ENCODE data around the gene EIF2S1.
"Not testable (repeated sequence)": the region's sequence is repeated elsewhere in the genome, so short reads cannot be mapped to it uniquely, and the experiment has no call there.

The EIF2S1 gene

DNA sequence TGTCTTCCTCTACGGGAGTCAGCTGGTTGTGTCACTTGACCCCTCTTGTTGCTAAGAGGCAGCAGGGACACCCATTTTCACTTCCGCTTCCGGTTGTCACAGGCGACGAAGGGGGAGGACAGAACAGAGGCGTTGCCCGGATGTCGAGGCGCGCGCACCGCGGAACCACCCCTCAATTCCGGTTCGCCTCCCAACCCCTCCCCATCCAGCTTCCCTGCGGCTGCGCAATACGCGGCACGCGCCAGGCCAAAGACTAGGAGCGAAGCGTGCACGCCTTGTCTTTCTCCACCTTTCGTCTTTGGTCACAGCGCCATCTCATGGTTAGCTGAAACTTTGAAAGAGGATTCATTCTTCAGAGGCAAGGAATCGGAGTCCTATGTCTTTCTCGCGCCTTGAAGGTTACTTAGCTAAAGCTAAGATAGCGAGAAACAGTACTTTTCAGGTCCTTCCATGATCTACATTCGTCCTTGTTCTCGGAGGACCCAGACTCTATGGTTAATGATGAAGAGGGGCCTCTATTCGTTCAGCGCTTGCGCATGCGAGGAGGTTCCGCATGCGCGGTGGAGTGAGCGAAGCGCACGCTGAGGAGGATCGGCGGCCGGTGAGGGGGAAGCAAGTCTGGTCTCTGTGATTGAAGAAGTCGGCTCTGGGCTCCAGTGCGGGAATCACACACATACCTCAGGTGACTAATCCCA lies at the start of gene EIF2S1, which contains the start of gene ATP6V1D:
TSS of gene EIF2S1 (plus strand) at position 554 of the 695 bp plus-strand sequence. CDS start 4,440 bp downstream, outside the sequence.
TSS of gene ATP6V1D (minus strand) at position 30 of the 695 bp plus-strand sequence. CDS start 106 bp downstream, outside the sequence.
- H3K4me3 ChIP-seq (ENCODE audit: low read length) = peak within 1 kb of the TSS; percentile 93
- no peak for TF ChIP-seq ZNF274 (IDR thresholded peaks at IDR 0.05; ENCODE audit: low read depth, low read length)

DNA sequence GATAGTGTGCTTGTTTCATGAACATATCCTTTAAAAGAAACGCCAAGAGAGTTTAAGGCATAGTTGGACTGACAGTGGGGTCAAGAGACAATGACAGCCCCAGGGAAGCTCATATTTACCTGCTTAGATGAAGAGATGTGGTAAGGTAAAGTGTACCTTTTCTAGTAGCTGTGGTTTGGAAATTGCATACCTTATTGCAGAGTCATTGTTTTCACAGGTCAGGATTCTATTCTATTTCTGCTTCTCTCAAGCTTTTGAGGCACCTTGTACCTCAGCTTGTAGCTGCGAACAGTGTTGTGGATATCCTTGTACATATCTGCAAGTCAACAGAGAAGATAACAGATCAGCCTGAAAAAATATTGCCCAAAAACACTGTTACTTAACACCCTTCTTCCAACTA lies 48.3 kb upstream of the EIF2S1 start:
- no peak overlapping the region for H3K4me3 ChIP-seq (ENCODE audit: low read length)
- TF ChIP-seq ZNF274 (IDR thresholded peaks at IDR 0.05; ENCODE audit: low read depth, low read length) = no peak

DNA sequence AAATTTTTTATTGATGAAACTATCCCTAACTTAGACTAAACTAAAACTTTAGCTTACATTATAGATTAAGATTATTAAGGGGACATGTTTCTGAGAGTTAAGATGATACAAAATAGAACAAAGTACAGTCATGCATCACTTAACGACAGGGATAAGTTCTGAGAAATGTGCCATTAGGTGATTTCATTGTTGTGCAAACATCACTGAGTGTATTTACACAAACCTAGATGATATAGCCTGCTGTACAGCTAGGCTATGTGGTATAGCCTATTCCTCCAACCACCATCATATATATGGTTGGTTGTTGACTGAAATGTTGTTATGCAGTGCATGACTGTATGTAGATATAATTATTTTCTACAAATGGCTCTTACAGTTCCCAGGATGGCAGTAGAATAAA lies 47.0 kb upstream of the EIF2S1 start:
- no peak overlapping the region for H3K4me3 ChIP-seq (ENCODE audit: low read length)
- TF ChIP-seq ZNF274 (IDR thresholded peaks at IDR 0.05; ENCODE audit: low read depth, low read length) = no peak

DNA sequence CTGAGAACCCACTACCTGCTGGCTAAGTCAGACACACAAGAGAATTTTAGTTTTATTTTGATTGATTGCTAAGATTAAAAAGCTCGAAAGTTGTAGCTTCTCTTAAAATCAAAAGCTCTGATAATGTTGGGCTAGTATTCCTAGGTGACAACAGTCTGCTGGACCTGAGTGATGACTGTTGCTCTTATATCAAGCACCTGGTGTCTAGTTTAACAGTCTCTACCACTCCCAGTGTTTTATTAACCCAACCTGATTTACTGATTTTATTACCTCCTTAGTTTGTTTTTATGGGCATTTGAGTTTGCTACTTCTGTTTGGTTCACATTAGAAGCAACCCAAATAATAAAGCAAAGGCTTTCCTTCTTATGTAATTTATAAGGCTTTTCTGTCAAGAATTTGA lies 42.3 kb upstream of the EIF2S1 start:
- no peak overlapping the region for H3K4me3 ChIP-seq (ENCODE audit: low read length)
- TF ChIP-seq ZNF274 (IDR thresholded peaks at IDR 0.05; ENCODE audit: low read depth, low read length) = no peak

DNA sequence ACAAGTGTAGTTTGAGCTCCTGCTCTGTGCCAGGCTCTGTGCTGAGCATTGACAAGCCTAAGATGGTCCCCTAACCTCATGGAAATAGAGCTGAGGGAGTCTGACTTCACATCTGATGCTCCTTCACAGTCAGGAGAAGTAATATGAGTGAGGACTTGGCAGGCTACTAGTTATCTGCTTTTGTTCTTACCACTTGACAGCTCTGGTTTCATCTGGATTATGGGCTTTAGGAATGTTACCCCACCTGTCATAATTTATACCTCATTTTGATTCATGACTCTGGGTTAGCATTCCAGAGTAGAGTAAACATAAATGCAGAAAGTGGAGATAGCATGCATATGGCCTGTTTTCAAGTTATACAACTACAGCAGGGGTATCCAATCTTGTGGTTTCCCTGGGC lies 41.0 kb upstream of the EIF2S1 start:
- H3K4me3 ChIP-seq (ENCODE audit: low read length) = no peak overlapping the region
- TF ChIP-seq ZNF274 (IDR thresholded peaks at IDR 0.05; ENCODE audit: low read depth, low read length) = no peak

DNA sequence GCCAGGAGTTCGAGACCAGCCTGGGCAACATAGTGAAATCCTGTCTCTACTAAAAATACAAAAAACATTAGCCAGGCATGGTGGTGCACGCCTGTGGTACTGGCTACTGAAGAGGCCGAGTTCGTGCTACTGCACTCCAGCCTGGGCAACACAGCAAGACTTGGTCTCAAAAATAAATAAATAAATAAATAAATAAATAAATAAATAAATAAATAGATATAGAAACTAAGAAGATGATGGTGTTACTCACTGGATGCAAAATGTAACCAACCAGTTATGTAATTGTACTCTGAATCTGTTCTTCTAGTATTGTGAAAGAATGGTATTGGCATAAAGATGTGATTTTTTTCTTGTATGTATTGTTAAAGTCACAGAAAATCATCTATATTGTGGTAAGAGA lies 30.5 kb upstream of the EIF2S1 start:
- H3K4me3 ChIP-seq (ENCODE audit: low read length) = not testable (repeated sequence)

DNA sequence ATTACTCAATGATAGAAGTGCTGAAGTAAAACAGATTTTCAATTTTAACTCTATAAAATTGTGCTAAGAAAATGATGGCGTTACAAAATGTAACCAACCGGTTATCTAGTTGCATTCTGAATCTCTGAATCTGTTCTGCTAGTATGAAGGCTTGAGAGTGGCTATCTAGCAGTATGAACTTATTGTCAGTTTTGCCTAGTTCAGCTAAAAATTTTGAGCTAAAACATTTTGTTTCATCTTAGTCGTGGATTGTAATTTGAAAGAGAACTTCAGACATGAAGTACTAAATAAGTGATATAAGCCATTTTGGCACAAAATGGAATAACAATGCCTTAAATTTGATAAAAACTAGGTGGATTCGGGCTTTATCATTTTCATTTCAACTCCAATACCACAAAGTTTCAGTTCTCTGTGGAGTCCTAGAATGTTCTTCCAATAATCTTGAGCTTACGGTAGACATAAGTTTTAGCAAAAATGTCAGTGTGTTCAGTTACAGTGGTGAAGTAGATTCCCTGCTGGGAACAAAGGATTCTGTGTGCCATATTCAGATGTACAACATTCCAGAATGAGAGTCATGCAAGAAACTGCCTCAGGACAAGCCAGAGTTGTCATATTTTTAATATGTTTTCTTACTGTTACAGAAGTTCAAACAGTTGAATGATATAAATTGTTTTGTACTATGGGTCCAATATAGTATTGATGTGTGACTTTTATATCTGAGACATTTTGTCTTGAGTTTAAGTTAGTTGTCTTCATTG lies 28.6 kb upstream of the EIF2S1 start:
- TF ChIP-seq ZNF274 (IDR thresholded peaks at IDR 0.05; ENCODE audit: low read depth, low read length) = no peak
- no peak overlapping the region for H3K4me3 ChIP-seq (ENCODE audit: low read length)

DNA sequence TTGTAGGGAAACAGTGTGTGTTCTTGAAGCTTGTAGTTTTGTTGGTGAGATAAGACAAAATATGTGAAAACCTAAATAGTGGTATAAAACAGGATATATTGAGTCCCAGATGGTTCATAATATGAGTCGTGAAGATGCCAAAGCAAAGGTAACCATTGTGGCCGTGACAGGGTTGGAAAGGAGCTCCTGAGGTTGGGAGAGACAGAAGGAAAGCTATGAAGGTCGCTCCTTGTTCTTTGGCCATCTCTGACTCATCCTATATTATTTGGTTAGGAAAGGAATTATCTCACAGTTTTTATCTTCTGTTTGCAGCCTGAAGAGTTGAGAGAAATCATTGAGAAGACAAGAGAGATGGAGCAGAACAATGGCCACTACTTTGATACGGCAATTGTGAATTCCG lies 27.7 kb upstream of the EIF2S1 start:
- H3K4me3 ChIP-seq (ENCODE audit: low read length) = no peak overlapping the region
- TF ChIP-seq ZNF274 (IDR thresholded peaks at IDR 0.05; ENCODE audit: low read depth, low read length) = no peak

DNA sequence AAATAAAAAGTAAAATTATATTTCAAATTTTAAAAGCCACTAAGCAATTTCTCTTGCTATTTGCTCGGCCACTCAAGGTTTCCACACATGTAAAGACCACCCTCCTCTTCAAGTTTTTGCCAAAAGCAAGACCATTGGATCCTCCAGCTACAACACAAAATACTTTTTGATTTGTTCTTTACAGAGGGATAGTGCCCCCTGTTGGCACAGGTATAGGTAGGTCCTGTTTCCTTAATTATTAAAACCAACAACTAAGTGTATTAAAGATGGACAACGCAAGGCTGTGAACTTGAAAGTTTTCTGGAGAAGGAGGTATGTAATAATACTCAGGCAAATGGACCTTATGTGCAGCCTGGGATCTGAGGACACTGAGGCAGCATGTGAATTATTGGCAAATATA lies 24.3 kb upstream of the EIF2S1 start:
- H3K4me3 ChIP-seq (ENCODE audit: low read length) = no peak overlapping the region
- TF ChIP-seq ZNF274 (IDR thresholded peaks at IDR 0.05; ENCODE audit: low read depth, low read length) = no peak

DNA sequence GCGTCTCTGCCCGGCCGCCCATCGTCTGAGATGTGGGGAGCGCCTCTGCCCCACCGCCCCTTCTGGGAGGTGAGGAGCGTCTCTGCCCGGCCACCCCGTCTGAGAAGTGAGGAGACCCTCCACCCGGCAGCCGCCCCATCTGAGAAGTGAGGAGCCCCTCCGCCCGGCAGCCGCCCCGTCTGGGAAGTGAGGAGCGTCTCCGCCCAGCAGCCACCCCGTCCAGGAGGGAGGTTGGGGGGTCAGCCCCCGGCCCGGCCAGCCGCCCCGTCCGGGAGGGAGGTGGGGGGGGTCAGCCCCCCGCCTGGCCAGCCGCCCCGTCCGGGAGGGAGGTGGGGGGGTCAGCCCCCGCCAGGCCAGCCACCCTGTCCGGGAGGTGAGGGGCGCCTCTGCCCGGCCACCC lies 18.9 kb upstream of the EIF2S1 start:
- not testable (repeated sequence) for H3K4me3 ChIP-seq (ENCODE audit: low read length)

DNA sequence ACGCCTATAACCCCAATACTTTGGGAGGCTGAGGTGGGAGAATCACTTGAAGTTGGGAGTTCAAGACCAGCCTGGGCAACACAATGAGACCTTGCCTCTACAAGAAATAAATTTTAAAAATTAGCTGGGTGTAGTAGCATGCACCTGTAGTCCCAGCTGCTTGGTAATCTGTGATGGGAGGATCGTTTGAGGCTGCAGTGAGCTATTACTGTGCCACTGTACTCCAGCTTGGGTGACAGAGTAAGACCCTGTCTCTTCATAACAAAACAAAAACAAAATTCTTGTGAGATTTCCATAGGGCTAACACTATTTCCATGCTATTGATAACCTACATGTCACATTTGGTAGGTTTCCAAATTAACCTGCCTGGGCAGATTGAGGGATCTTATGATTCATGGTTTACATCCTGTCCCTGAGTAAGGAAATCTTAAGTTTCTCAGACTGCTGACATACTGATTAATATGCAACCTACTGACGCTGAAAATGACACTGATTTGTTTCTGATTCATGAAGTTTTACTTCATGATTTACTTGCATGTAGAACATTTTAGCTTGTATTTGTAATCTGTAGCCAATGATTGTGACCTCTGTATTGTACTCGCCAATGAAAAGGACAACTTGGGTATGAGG lies 16.4 kb upstream of the EIF2S1 start:
- H3K4me3 ChIP-seq (ENCODE audit: low read length) = no peak overlapping the region
- no peak for TF ChIP-seq ZNF274 (IDR thresholded peaks at IDR 0.05; ENCODE audit: low read depth, low read length)

DNA sequence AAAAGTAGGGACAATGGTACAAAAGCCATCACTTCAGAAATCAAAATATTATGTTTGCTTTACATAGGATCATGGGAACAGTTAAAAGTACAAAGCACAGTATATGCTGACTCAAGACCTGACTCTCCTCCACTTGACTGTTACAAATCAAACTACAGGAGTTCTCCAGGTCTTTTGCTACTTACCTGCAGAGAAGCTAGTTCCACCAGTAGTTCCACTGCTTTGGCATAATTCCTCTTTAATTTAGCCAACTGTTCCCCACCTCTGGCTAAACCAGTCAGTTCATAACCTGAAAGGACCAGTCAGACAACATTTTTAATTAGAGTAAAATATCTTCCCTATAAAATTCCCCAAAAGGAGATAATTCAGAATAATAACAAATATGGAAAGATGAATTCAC lies 14.5 kb upstream of the EIF2S1 start:
- no peak overlapping the region for H3K4me3 ChIP-seq (ENCODE audit: low read length)
- TF ChIP-seq ZNF274 (IDR thresholded peaks at IDR 0.05; ENCODE audit: low read depth, low read length) = no peak

DNA sequence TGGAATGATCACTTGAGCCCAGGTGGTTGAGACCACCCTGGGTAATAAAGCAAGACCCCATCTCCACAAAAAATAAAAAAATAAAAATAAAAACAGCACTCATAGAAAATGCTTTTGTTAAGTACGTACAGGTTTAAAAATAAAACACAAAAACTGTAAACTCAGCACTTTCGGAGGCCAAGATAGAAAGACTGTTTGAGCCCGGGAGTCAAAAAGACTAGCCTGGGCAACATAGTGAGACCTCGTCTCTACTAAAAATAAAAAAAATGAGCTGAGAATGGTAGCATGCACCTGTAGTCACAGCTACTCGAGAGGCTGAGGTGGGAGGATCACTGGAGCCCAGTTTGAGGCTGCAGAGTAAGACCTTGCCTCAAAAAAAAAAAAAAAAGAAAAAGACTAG lies 8.1 kb upstream of the EIF2S1 start:
- H3K4me3 ChIP-seq (ENCODE audit: low read length) = no peak overlapping the region
- no peak for TF ChIP-seq ZNF274 (IDR thresholded peaks at IDR 0.05; ENCODE audit: low read depth, low read length)

DNA sequence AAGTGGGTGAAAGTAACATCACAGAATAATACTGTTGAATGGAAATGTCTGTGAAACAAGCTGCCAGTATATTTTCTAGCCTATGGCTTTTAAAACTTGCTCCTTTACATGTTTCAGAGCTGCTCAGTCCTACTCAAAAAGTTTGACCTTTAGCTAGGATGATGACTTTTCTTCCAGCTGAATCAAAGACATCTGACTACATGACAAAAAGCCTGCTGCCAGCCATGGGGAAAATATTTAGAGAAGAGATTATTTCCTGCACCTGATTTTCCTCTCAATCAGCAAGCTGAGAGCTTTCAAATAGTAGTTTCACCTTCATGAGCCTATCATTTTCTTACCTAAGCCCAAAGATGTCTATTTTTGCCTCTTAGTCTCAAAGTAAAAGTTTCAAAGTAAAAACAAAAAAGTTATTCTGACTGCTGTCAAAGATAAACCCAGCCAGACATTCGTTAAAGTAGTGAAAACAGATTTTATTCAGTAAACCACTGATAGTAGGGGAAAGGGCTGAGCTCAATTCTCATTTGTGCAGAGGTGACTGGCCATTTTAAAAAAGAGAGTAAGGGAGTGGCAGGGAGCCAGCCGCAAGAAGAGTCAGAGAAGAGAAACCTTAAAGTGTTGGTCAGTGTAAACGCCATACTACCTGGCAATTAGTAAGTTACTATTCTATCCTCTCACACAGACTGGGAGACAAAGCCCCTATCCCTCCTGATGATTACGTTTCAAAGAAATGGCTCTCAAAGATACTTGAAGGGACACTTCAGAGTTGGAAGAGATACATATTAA lies 2.8 kb upstream of the EIF2S1 start:
- no peak for TF ChIP-seq ZNF274 (IDR thresholded peaks at IDR 0.05; ENCODE audit: low read depth, low read length)
- no peak overlapping the region for H3K4me3 ChIP-seq (ENCODE audit: low read length)

Data from GM08714 (cell line).